Hematopoietic multipotent progenitor cell (in vitro differentiated cells): Measurements from ENCODE around the gene FGF1. TPM values are rescaled to one million over a fixed set of nuclear protein-coding genes. Genes with fewer than 3 reads are reported as not detected.

Experiments used
- DNase-seq, 3 donors: peaks; one replicate each; pipeline ENCODE4 v3.0.0-alpha.2; 2011 to 2015; ENCODE audit warnings: low read depth in 2 of 3, low spot score in 2 of 3
- total RNA-seq: library from RNA; depleted of rRNA; stranded (reverse); fragments of >200 nt; gene quantifications from one replicate; pipeline ENCODE4 v1.2.3, GENCODE V29; 2012

FGF1 gene
- total RNA-seq, 1 donor = not detected

- no peak for DNase-seq
Measured at GRCh38 chr5:142697356-142698255, 11.7 kb upstream of the FGF1 start.

GRCh38 chr5:142696379-142696778 lies 10.5 kb upstream of the FGF1 start:
- no peak for DNase-seq

- DNase-seq = no peak
Measured at GRCh38 chr5:142694092-142694856, 8.4 kb upstream of the FGF1 start.

GRCh38 chr5:142692321-142692894 lies 6.5 kb upstream of the FGF1 start:
- DNase-seq = peak in 2 of 3 donors; percentile 29 to 55

- no peak for DNase-seq
Measured at GRCh38 chr5:142690667-142691066, 4.8 kb upstream of the FGF1 start.

GRCh38 chr5:142689081-142689480 lies 3.2 kb upstream of the FGF1 start:
- no peak for DNase-seq

- DNase-seq = no peak
Measured at GRCh38 chr5:142688281-142688989, 2.5 kb upstream of the FGF1 start.

- no peak for DNase-seq
Measured at GRCh38 chr5:142686968-142687367, 1.1 kb upstream of the FGF1 start.

GRCh38 chr5:142686210-142686734 lies 382 bp upstream of the FGF1 start:
- DNase-seq = no peak

- DNase-seq = no peak
Measured at GRCh38 chr5:142684508-142685041, 1.3 kb downstream of the FGF1 start.

- DNase-seq = no peak
Measured at GRCh38 chr5:142683881-142684505, 1.9 kb downstream of the FGF1 start.

GRCh38 chr5:142683116-142683515 lies 2.8 kb downstream of the FGF1 start:
- DNase-seq = no peak

- DNase-seq = no peak
Measured at GRCh38 chr5:142680605-142681259, 5.2 kb downstream of the FGF1 start.

GRCh38 chr5:142679744-142680143 lies 6.1 kb downstream of the FGF1 start:
- no peak for DNase-seq

GRCh38 chr5:142678529-142678928 lies 7.4 kb downstream of the FGF1 start:
- no peak for DNase-seq

- DNase-seq = no peak
Measured at GRCh38 chr5:142677198-142677597, 8.7 kb downstream of the FGF1 start.

- DNase-seq = no peak
Measured at GRCh38 chr5:142676318-142676717, 9.6 kb downstream of the FGF1 start.

- DNase-seq = no peak
Measured at GRCh38 chr5:142674531-142675469, 11.1 kb downstream of the FGF1 start.
